GM21723 (cell line): ENCODE results near the gene MGAT4A.

Experiments
- ATAC-seq: cut with Tn5 transposase; IDR thresholded peaks from one replicate; pipeline ENCODE4 v1.9.1; 2021; ENCODE audit warnings: mild to moderate bottlenecking, moderate library complexity; ENCODE audit not compliant: unreplicated experiment

Gene MGAT4A

GRCh38 chr2:98704499-98705332 lies 26.2 kb downstream of the MGAT4A start:
- ATAC-seq: no peak

GRCh38 chr2:98703738-98704137 lies 27.2 kb downstream of the MGAT4A start:
- no peak for ATAC-seq

- no peak for ATAC-seq
Observed at GRCh38 chr2:98702858-98703620, 27.9 kb downstream of the MGAT4A start.

- ATAC-seq: no peak
Observed at GRCh38 chr2:98702127-98702802, 28.7 kb downstream of the MGAT4A start.

GRCh38 chr2:98701230-98701629 lies 29.7 kb downstream of the MGAT4A start:
- no peak for ATAC-seq

GRCh38 chr2:98698896-98699295 lies 32.0 kb downstream of the MGAT4A start:
- no peak for ATAC-seq

GRCh38 chr2:98697651-98698337 lies 33.1 kb downstream of the MGAT4A start:
- ATAC-seq: no peak

- ATAC-seq: no peak
Observed at GRCh38 chr2:98696200-98696599, 34.7 kb downstream of the MGAT4A start.

- ATAC-seq: no peak
Observed at GRCh38 chr2:98695255-98695654, 35.7 kb downstream of the MGAT4A start.

- no peak for ATAC-seq
Observed at GRCh38 chr2:98693477-98693876, 37.5 kb downstream of the MGAT4A start.

- no peak for ATAC-seq
Observed at GRCh38 chr2:98692090-98693054, 38.6 kb downstream of the MGAT4A start.

GRCh38 chr2:98691303-98691702 lies 39.6 kb downstream of the MGAT4A start:
- no peak for ATAC-seq

GRCh38 chr2:98685930-98686887 lies 44.7 kb downstream of the MGAT4A start:
- ATAC-seq: no peak

GRCh38 chr2:98683728-98684127 lies 47.2 kb downstream of the MGAT4A start:
- no peak for ATAC-seq

- no peak for ATAC-seq
Observed at GRCh38 chr2:98676742-98677141, 54.2 kb downstream of the MGAT4A start.

GRCh38 chr2:98674233-98674964 lies 56.5 kb downstream of the MGAT4A start:
- ATAC-seq: no peak

- ATAC-seq: no peak
Observed at GRCh38 chr2:98669675-98670074, 61.3 kb downstream of the MGAT4A start.

GRCh38 chr2:98665677-98666076 lies 65.3 kb downstream of the MGAT4A start:
- ATAC-seq: no peak
